Activated CD8-positive, alpha-beta memory T cell treated with anti-CD3 and anti-CD28 coated beads, Interleukin-2, amount 50 U/mL, for 1 hour (primary cell): ENCODE measurements around the gene OR4M1.
"Not testable (repeated sequence)": the region's sequence is repeated elsewhere in the genome, so short reads cannot be mapped to it uniquely, and the experiment has no call there.

ENCODE experiments used
- DNase-seq: peaks from one replicate; pipeline ENCODE4 v3.0.0-alpha.2; 2020; ENCODE audit errors: extremely low read depth

OR4M1 gene

GRCh38 chr14:19821016-19821415, 47.7 kb downstream of the OR4M1 start:
- not testable (repeated sequence) for DNase-seq

DNA sequence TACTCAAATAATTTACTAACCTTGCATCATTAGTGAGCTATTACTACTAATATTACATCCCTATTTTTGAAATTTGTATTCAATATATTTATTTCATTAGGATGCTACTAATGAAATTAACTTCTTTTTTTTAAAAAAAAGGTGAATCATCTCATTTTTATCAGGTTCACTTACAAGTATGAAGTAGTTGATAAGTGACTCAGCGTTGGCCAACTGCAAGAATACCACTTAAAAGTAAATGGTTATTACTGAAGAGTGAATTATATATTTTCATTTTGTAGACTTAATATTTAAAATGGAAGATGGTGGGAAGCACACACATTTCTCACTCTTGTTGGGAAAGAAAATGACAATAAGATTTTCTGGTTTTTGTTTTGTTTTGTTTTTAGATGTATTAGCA, 49.9 kb downstream of the OR4M1 start:
- no peak for DNase-seq

GRCh38 chr14:19823765-19824164, 50.5 kb downstream of the OR4M1 start:
- no peak for DNase-seq

DNA sequence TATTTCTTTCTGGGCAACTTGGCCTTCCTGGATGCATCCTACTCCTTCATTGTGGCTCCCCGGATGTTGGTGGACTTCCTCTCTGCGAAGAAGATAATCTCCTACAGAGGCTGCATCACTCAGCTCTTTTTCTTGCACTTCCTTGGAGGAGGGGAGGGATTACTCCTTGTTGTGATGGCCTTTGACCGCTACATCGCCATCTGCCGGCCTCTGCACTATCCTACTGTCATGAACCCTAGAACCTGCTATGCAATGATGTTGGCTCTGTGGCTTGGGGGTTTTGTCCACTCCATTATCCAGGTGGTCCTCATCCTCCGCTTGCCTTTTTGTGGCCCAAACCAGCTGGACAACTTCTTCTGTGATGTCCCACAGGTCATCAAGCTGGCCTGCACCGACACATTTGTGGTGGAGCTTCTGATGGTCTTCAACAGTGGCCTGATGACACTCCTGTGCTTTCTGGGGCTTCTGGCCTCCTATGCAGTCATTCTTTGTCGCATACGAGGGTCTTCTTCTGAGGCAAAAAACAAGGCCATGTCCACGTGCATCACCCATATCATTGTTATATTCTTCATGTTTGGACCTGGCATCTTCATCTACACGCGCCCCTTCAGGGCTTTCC, 54.4 kb downstream of the OR4M1 start:
- DNase-seq, result not testable (repeated sequence)

- DNase-seq, result no peak
These were observed 55.0 kb downstream of the OR4M1 start for GRCh38 chr14:19828314-19828713.
